HCT116 (cell line): ENCODE results near the gene CCL18. TPM values are rescaled to one million over a fixed set of nuclear protein-coding genes. Genes with fewer than 3 reads are reported as not detected.
"Not testable (repeated sequence)": the region's sequence is repeated elsewhere in the genome, so short reads cannot be mapped to it uniquely, and the experiment has no call there.

Source experiments
- ATAC-seq: fragments of 200-7000 bp; cut with Tn5 transposase; 2 replicates; pipeline ENCODE4 v1.9.1; 2020; ENCODE audit warnings: mild to moderate bottlenecking, moderate library complexity
- BruUV-seq: library from RNA; stranded (reverse); fragments of 400-500 nt; replicated peaks from 2 replicates; lab custom pipeline; 2021; lab: Mats Ljungman, UMichigan
- CTCF ChIA-PET: fragments of 300-600 bp; sonication (Branson Sonifier 250); formaldehyde crosslinking; loops from one replicate; lab custom pipeline; 2021; ENCODE audit warnings: antibody characterized with exemption; lab: Charles Lee
- POLR2A ChIA-PET: fragments of 300-600, 350-600 bp; sonication (Branson Sonifier 250); formaldehyde crosslinking; loops from one replicate; lab custom pipeline; 2021; ENCODE audit warnings: antibody characterized with exemption; lab: Charles Lee
- RAD21 ChIA-PET, 2 experiments: fragments of 300-600 bp; sonication (Branson Sonifier 250); formaldehyde crosslinking; loops; one replicate each; lab custom pipeline; 2023; ENCODE audit warnings: low total read pairs in 2 of 2; ENCODE audit not compliant: uncharacterized antibody in 2 of 2, unreplicated experiment in 2 of 2, low non-redundant PET in 1 of 2; lab: Charles Lee
- DNase-seq: peaks from one replicate; pipeline ENCODE4 v3.0.0-alpha.2; 2010; ENCODE audit warnings: low read depth, low spot score
- H2AFZ ChIP-seq: fragments of 200-600 bp; shearing (Covaris generic), sonication (generic); 2 replicates; pipeline ENCODE4 v1.6.1; 2017; ENCODE audit warnings: low read depth, mixed run types, mixed read lengths, antibody characterized with exemption, low read length; ENCODE audit not compliant: poor library complexity, severe bottlenecking
- H3K27ac ChIP-seq: 2 replicates; pipeline ENCODE4 v1.5.1; 2012; ENCODE audit warnings: low read depth, low read length
- H3K27me3 ChIP-seq: fragments of 200-600 bp; sonication (generic); 2 replicates; pipeline ENCODE4 v1.6.1; 2016; ENCODE audit warnings: mixed run types, low read length, mixed read lengths; ENCODE audit not compliant: insufficient read depth
- H3K36me3 ChIP-seq, 2 experiments: fragments of 200-500 bp in 1 of 2; fragments of 200-600 bp in 1 of 2; sonication (Bioruptor generic) in 1 of 2; sonication (generic) in 1 of 2; 2 replicates each; pipeline versions ENCODE4 v1.5.1 to v1.6.1; 2014 to 2016; ENCODE audit warnings: low read length in 2 of 2, inconsistent platforms in 1 of 2, mixed read lengths in 1 of 2, mixed run types in 1 of 2; ENCODE audit not compliant: insufficient read depth in 2 of 2, control insufficient read depth in 1 of 2
- H3K4me1 ChIP-seq, 2 experiments: fragments of 200-600 bp in 1 of 2; sonication (generic) in 1 of 2; 2 replicates each; pipeline versions ENCODE4 v1.5.1 to v1.6.1; 2012 to 2017; ENCODE audit warnings: low read length in 2 of 2, inconsistent platforms in 1 of 2, mild to moderate bottlenecking in 1 of 2, mixed read lengths in 1 of 2, mixed run types in 1 of 2, moderate library complexity in 1 of 2; ENCODE audit not compliant: insufficient read depth in 2 of 2, control insufficient read depth in 1 of 2
- H3K4me2 ChIP-seq: fragments of 200-600 bp; sonication (generic); 2 replicates; pipeline ENCODE4 v1.6.1; 2017; ENCODE audit warnings: mixed run types, low read length, mixed read lengths
- H3K4me3 ChIP-seq, 2 experiments: fragments of 200-600 bp in 1 of 2; sonication (generic) in 1 of 2; replicated peaks in 1 of 2; 2 replicates each; pipeline ENCODE4 v1.5.1; 2011 to 2016; ENCODE audit warnings: low read length in 2 of 2, control low read depth in 1 of 2, low read depth in 1 of 2, mild to moderate bottlenecking in 1 of 2, mixed read lengths in 1 of 2, mixed run types in 1 of 2
- H3K79me2 ChIP-seq: fragments of 200-600 bp; sonication (generic); 2 replicates; pipeline ENCODE4 v1.6.1; 2017; ENCODE audit warnings: mild to moderate bottlenecking, mixed run types, low read length, moderate library complexity, mixed read lengths; ENCODE audit not compliant: insufficient read depth
- H3K9ac ChIP-seq: fragments of 200-600 bp; sonication (generic); 2 replicates; pipeline ENCODE4 v1.6.1; 2016; ENCODE audit warnings: low read length, mixed read lengths
- H3K9me2 ChIP-seq: fragments of 200-600 bp; sonication (generic), shearing (Covaris generic); 2 replicates; pipeline ENCODE4 v1.6.1; 2017; ENCODE audit warnings: mixed run types, mild to moderate bottlenecking, moderate library complexity; ENCODE audit not compliant: insufficient read depth
- H3K9me3 ChIP-seq, 2 experiments: fragments of 200-500 bp in 1 of 2; fragments of 200-600 bp in 1 of 2; sonication (Bioruptor generic) in 1 of 2; sonication (generic) in 1 of 2; 2 replicates each; pipeline ENCODE4 v1.6.1; 2014 to 2017; ENCODE audit warnings: low read length in 2 of 2, mixed read lengths in 2 of 2, inconsistent platforms in 1 of 2, low read depth in 1 of 2, mild to moderate bottlenecking in 1 of 2, mixed run types in 1 of 2, moderate library complexity in 1 of 2; ENCODE audit not compliant: control insufficient read depth in 1 of 2, insufficient read depth in 1 of 2
- H4K20me1 ChIP-seq: fragments of 200-600 bp; sonication (generic), shearing (Covaris generic); 2 replicates; pipeline ENCODE4 v1.6.1; 2017; ENCODE audit warnings: mixed run types, mild to moderate bottlenecking, moderate library complexity; ENCODE audit not compliant: insufficient read depth
- ELF1 ChIP-seq: IDR thresholded peaks from 2 replicates; pipeline ENCODE4 v1.6.1; 2012; ENCODE audit warnings: low read depth, borderline replicate concordance
- JUND ChIP-seq: IDR thresholded peaks from 2 replicates; pipeline ENCODE4 v1.6.1; 2012
- POLR2A ChIP-seq: IDR thresholded peaks from 2 replicates; pipeline ENCODE4 v1.7.0; 2011; ENCODE audit warnings: borderline replicate concordance; ENCODE audit not compliant: insufficient read depth, insufficient read length; ENCODE audit errors: extremely low read depth
- RAD21 ChIP-seq: IDR thresholded peaks from 2 replicates; pipeline ENCODE4 v1.6.1; 2012; ENCODE audit warnings: low read depth, mild to moderate bottlenecking
- REST ChIP-seq: IDR thresholded peaks from 2 replicates; pipeline ENCODE4 v1.6.1; 2012; ENCODE audit warnings: low read depth
- SIN3A ChIP-seq: IDR thresholded peaks from 2 replicates; pipeline ENCODE4 v1.6.1; 2012; ENCODE audit warnings: low read depth
- SP1 ChIP-seq: IDR thresholded peaks from 2 replicates; pipeline ENCODE4 v1.6.1; 2012; ENCODE audit warnings: low read depth
- SRF ChIP-seq: IDR thresholded peaks from 2 replicates; pipeline ENCODE4 v1.6.1; 2012; ENCODE audit warnings: low read depth
- TCF7L2 ChIP-seq: IDR thresholded peaks from 2 replicates; pipeline ENCODE4 v1.7.0; 2011; ENCODE audit warnings: borderline replicate concordance, inconsistent platforms; ENCODE audit not compliant: insufficient read depth, insufficient read length; ENCODE audit errors: extremely low read depth
- YY1 ChIP-seq: IDR thresholded peaks from 2 replicates; pipeline ENCODE4 v1.6.1; 2011; ENCODE audit warnings: low read length, low read depth, moderate library complexity, mild to moderate bottlenecking; ENCODE audit not compliant: insufficient replicate concordance; ENCODE audit errors: extremely low read depth
- ZFX ChIP-seq: fragments of 450-650 bp; IDR thresholded peaks from 2 replicates; pipeline ENCODE4 v1.6.1; 2017
- intact Hi-C: fragments of 100-400 bp; cut with micrococcal nuclease; formaldehyde crosslinking; loops from 2 replicates; pipeline ENCODE4 v1.10.0; 2022
- total RNA-seq: library from RNA; stranded (reverse); gene quantifications from one replicate; pipeline ENCODE4 v1.2.1, GENCODE V29; 2021; ENCODE audit not compliant: unreplicated experiment

Gene CCL18
- total RNA-seq, 1 experiment from 2014 or later: not detected

GRCh38 chr17:36085765-36086164, 21.7 kb downstream of the CCL18 start (continued):
- no peak for TF ChIP-seq REST
- no peak for TF ChIP-seq ELF1
- no peak for TF ChIP-seq TCF7L2
- TF ChIP-seq ZFX: no peak
- no peak for TF ChIP-seq SIN3A
- TF ChIP-seq SRF: no peak

DNA sequence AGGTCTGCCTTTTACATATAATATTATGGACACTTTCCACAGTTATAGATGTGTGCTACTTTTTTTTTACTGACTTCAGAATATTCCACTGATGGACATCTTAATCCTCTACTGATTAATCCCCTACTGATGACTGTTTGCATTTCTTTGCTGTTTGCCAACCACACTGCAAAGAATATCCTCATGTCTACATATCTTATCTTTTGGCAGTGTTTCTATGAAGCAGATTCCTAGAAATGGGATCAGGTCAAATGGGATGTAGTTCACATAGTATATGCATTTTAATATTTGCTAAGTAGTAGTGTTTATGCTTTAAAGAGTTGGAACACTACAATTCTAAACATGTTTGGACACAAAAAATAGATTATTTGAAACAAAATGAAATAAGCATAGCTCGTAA, 22.7 kb downstream of the CCL18 start:
- TF ChIP-seq RAD21: no peak
- TF ChIP-seq SP1: no peak
- TF ChIP-seq JUND: no peak
- TF ChIP-seq YY1: no peak
- no peak for TF ChIP-seq POLR2A
- ChIA-PET POLR2A (no interaction called here), CTCF (no interaction called here), RAD21 (no interaction called here)
- Histone ChIP-seq H3K9me2 (no peaks in the 10 kb centered on the region), H3K9me3 (no peaks in the 10 kb centered on the region), H3K27ac (no peak overlapping the region), H2AFZ (no peak overlapping the region), H3K27me3 (0 out of 2 replicates have a peak, but pooled peaks cover 5% of the 10 kb centered on the region), H3K9ac (no peak overlapping the region), H3K36me3 (no peaks in the 10 kb centered on the region), H3K4me1 (no peaks in the 10 kb centered on the region), H4K20me1 (no peaks in the 10 kb centered on the region), H3K4me3 (no peak overlapping the region), H3K4me2 (no peak overlapping the region), H3K79me2 (no peaks in the 10 kb centered on the region)
- DNase-seq (no peak), ATAC-seq (no peak)
- no TSS peak for BruUV-seq
- intact Hi-C loops: no loop called here

- BruUV-seq, H3K79me2 ChIP-seq, H3K9ac ChIP-seq, H3K4me2 ChIP-seq, POLR2A ChIA-PET, RAD21 ChIA-PET, intact Hi-C loops, H3K9me3 ChIP-seq, H3K4me3 ChIP-seq, CTCF ChIA-PET, H3K27ac ChIP-seq, H2AFZ ChIP-seq, H4K20me1 ChIP-seq, ATAC-seq, H3K27me3 ChIP-seq, DNase-seq, H3K4me1 ChIP-seq, H3K9me2 ChIP-seq, H3K36me3 ChIP-seq: not testable (repeated sequence)
Measured at GRCh38 chr17:36087471-36087870, 23.4 kb downstream of the CCL18 start.
